GM04504 (cell line): ENCODE results near the gene GPD1.
"Not testable (repeated sequence)": the region's sequence is repeated elsewhere in the genome, so short reads cannot be mapped to it uniquely, and the experiment has no call there.

Experiments used
- DNase-seq: peaks from one replicate; pipeline ENCODE4 v3.0.0-alpha.2; 2012; ENCODE audit warnings: low read depth

GPD1 gene

GRCh38 chr12:50073712-50074111 is 30.1 kb upstream of the GPD1 start:
- no peak for DNase-seq

- no peak for DNase-seq
These were observed 28.6 kb upstream of the GPD1 start for GRCh38 chr12:50074936-50075807.

GRCh38 chr12:50075808-50076170 is 28.0 kb upstream of the GPD1 start:
- DNase-seq = no peak

- DNase-seq = no peak
These were observed 26.7 kb upstream of the GPD1 start for GRCh38 chr12:50077099-50077498.

GRCh38 chr12:50078281-50078680 is 25.5 kb upstream of the GPD1 start:
- no peak for DNase-seq

GRCh38 chr12:50079771-50080170 is 24.0 kb upstream of the GPD1 start:
- DNase-seq = no peak

- no peak for DNase-seq
These were observed 22.6 kb upstream of the GPD1 start for GRCh38 chr12:50081096-50081808.

GRCh38 chr12:50082644-50083043 is 21.2 kb upstream of the GPD1 start:
- no peak for DNase-seq

- no peak for DNase-seq
These were observed 20.5 kb upstream of the GPD1 start for GRCh38 chr12:50083301-50083700.

- not testable (repeated sequence) for DNase-seq
These were observed 19.4 kb upstream of the GPD1 start for GRCh38 chr12:50084409-50084774.

GRCh38 chr12:50084775-50085614 is 18.8 kb upstream of the GPD1 start, which contains the start of gene SMARCD1:
SMARCD1 (plus strand) TSS chr12:50085342; CDS start chr12:50085370, 28 bp downstream.
- peak; percentile 80 for DNase-seq

GRCh38 chr12:50085615-50086072 is 18.2 kb upstream of the GPD1 start:
- no peak for DNase-seq

GRCh38 chr12:50086148-50086547 is 17.7 kb upstream of the GPD1 start:
- DNase-seq = no peak

- no peak for DNase-seq
These were observed 16.7 kb upstream of the GPD1 start for GRCh38 chr12:50087151-50087550.

GRCh38 chr12:50087995-50088394 is 15.8 kb upstream of the GPD1 start:
- DNase-seq = no peak

GRCh38 chr12:50088577-50089335 is 15.1 kb upstream of the GPD1 start:
- DNase-seq = no peak

- DNase-seq = no peak
These were observed 14.1 kb upstream of the GPD1 start for GRCh38 chr12:50089730-50090129.

GRCh38 chr12:50090391-50090790 is 13.4 kb upstream of the GPD1 start:
- DNase-seq = no peak

- DNase-seq = no peak
These were observed 5.9 kb upstream of the GPD1 start for GRCh38 chr12:50097952-50098351.

GRCh38 chr12:50099302-50100008 is 4.4 kb upstream of the GPD1 start:
- DNase-seq = no peak

GRCh38 chr12:50100561-50100960 is 3.2 kb upstream of the GPD1 start:
- no peak for DNase-seq
